ENCODE data around the gene DAB2IP.

Gene DAB2IP

GRCh38 chr9:121704281-121704680 lies 52.8 kb downstream of the DAB2IP start:
- peak overlapping the region; percentile 38 for H3K4me2 ChIP-seq (ENCODE audit: low read depth, low read length, poor library complexity, severe bottlenecking)
- H4K20me1 ChIP-seq (ENCODE audit: insufficient read depth, low read length, poor library complexity, severe bottlenecking): peaks cover 41% of the 10 kb centered on the region
- H3K9me2 ChIP-seq (replicated peaks; ENCODE audit: low read depth, low read length): no peaks in the 10 kb centered on the region
- no peaks in the 10 kb centered on the region for H3K27me3 ChIP-seq (ENCODE audit: insufficient read depth, low read length, poor library complexity, severe bottlenecking)
- H2AFZ ChIP-seq (ENCODE audit: low read length): no peak overlapping the region
- H3K9me3 ChIP-seq (ENCODE audit: insufficient read depth, low read depth, low read length): no peaks in the 10 kb centered on the region
- no peaks in the 10 kb centered on the region for H3F3A ChIP-seq (ENCODE audit: low read depth)
- H3K36me3 ChIP-seq (ENCODE audit: insufficient read depth, low read length): no peaks in the 10 kb centered on the region
- H3K79me2 ChIP-seq (ENCODE audit: insufficient read depth, low read length): peaks cover 86% of the 10 kb centered on the region
- peaks cover 74% of the 10 kb centered on the region for H3K4me1 ChIP-seq (ENCODE audit: insufficient read depth, low read length, poor library complexity, severe bottlenecking)
- TF ChIP-seq CTCF (conservative IDR thresholded peaks at IDR 0.05; ENCODE audit: low read length) (no peak), EZH2phosphoT487 (IDR thresholded peaks at IDR 0.05; ENCODE audit: borderline replicate concordance) (no peak)
- H3K4me3 ChIP-seq (ENCODE audit: low read length, poor library complexity, severe bottlenecking): no peak overlapping the region
- no peak overlapping the region for H3K9ac ChIP-seq (ENCODE audit: low read depth, low read length, poor library complexity, severe bottlenecking)

GRCh38 chr9:121706149-121706750 lies 54.8 kb downstream of the DAB2IP start:
- Histone ChIP-seq H2AFZ (ENCODE audit: low read length) (no peak overlapping the region), H4K20me1 (ENCODE audit: insufficient read depth, low read length, poor library complexity, severe bottlenecking) (peaks cover 36% of the 10 kb centered on the region), H3K4me3 (ENCODE audit: low read length, poor library complexity, severe bottlenecking) (no peak overlapping the region), H3K9ac (ENCODE audit: low read depth, low read length, poor library complexity, severe bottlenecking) (no peak overlapping the region), H3K79me2 (ENCODE audit: insufficient read depth, low read length) (peaks cover 100% of the 10 kb centered on the region), H3K4me2 (ENCODE audit: low read depth, low read length, poor library complexity, severe bottlenecking) (peak overlapping the region; percentile 8), H3K9me3 (ENCODE audit: insufficient read depth, low read depth, low read length) (no peaks in the 10 kb centered on the region), H3F3A (ENCODE audit: low read depth) (no peaks in the 10 kb centered on the region), H3K36me3 (ENCODE audit: insufficient read depth, low read length) (no peaks in the 10 kb centered on the region), H3K4me1 (ENCODE audit: insufficient read depth, low read length, poor library complexity, severe bottlenecking) (peaks cover 63% of the 10 kb centered on the region), H3K9me2 (replicated peaks; ENCODE audit: low read depth, low read length) (no peaks in the 10 kb centered on the region), H3K27me3 (ENCODE audit: insufficient read depth, low read length, poor library complexity, severe bottlenecking) (no peaks in the 10 kb centered on the region)
- no peak for TF ChIP-seq EZH2phosphoT487 (IDR thresholded peaks at IDR 0.05; ENCODE audit: borderline replicate concordance)

- peaks cover 24% of the 10 kb centered on the region for H4K20me1 ChIP-seq (ENCODE audit: insufficient read depth, low read length, poor library complexity, severe bottlenecking)
- no peaks in the 10 kb centered on the region for H3K36me3 ChIP-seq (ENCODE audit: insufficient read depth, low read length)
- H3K9me3 ChIP-seq (ENCODE audit: insufficient read depth, low read depth, low read length): no peaks in the 10 kb centered on the region
- H3K27me3 ChIP-seq (ENCODE audit: insufficient read depth, low read length, poor library complexity, severe bottlenecking): no peaks in the 10 kb centered on the region
- no peak for TF ChIP-seq EZH2phosphoT487 (IDR thresholded peaks at IDR 0.05; ENCODE audit: borderline replicate concordance)
- no peak for TF ChIP-seq CTCF (conservative IDR thresholded peaks at IDR 0.05; ENCODE audit: low read length)
- H3K4me1 ChIP-seq (ENCODE audit: insufficient read depth, low read length, poor library complexity, severe bottlenecking): peaks cover 53% of the 10 kb centered on the region
- no peak overlapping the region for H2AFZ ChIP-seq (ENCODE audit: low read length)
- H3K4me3 ChIP-seq (ENCODE audit: low read length, poor library complexity, severe bottlenecking): no peak overlapping the region
- H3K4me2 ChIP-seq (ENCODE audit: low read depth, low read length, poor library complexity, severe bottlenecking): no peak overlapping the region
- H3K9ac ChIP-seq (ENCODE audit: low read depth, low read length, poor library complexity, severe bottlenecking): no peak overlapping the region
- peaks cover 100% of the 10 kb centered on the region for H3K79me2 ChIP-seq (ENCODE audit: insufficient read depth, low read length)
- no peaks in the 10 kb centered on the region for H3F3A ChIP-seq (ENCODE audit: low read depth)
- no peaks in the 10 kb centered on the region for H3K9me2 ChIP-seq (replicated peaks; ENCODE audit: low read depth, low read length)
Observed at GRCh38 chr9:121707477-121708424, 56.3 kb downstream of the DAB2IP start.
